NT2/D1 (cell line): Measurements from ENCODE around the gene ACOT6.
"Not testable (repeated sequence)": the region's sequence is repeated elsewhere in the genome, so short reads cannot be mapped to it uniquely, and the experiment has no call there.

Source experiments
- DNase-seq: peaks from one replicate; pipeline ENCODE4 v3.0.0-alpha.2; 2011; ENCODE audit warnings: low read depth, low spot score
- H3K27me3 ChIP-seq: 2 replicates; pipeline ENCODE4 v1.6.0; 2011; ENCODE audit warnings: mild to moderate bottlenecking; ENCODE audit not compliant: insufficient read length, insufficient read depth
- H3K36me3 ChIP-seq: 2 replicates; pipeline ENCODE4 v1.6.1; 2011; ENCODE audit warnings: mild to moderate bottlenecking, low read length, mixed read lengths; ENCODE audit not compliant: insufficient read depth, insufficient read length
- H3K4me1 ChIP-seq: 2 replicates; pipeline ENCODE4 v1.5.1; 2011; ENCODE audit not compliant: insufficient read depth, insufficient read length
- H3K4me3 ChIP-seq: 2 replicates; pipeline ENCODE4 v1.5.1; 2011; ENCODE audit warnings: low read depth; ENCODE audit not compliant: insufficient read length
- H3K9ac ChIP-seq: 2 replicates; pipeline ENCODE4 v1.6.0; 2011; ENCODE audit warnings: low read depth; ENCODE audit not compliant: insufficient read length
- H3K9me3 ChIP-seq: 2 replicates; pipeline ENCODE4 v1.5.1; 2011; ENCODE audit warnings: mild to moderate bottlenecking, low read length; ENCODE audit not compliant: insufficient read depth
- SUZ12 ChIP-seq: IDR thresholded peaks from 2 replicates; pipeline ENCODE4 v1.6.1; 2011; ENCODE audit not compliant: insufficient read length, insufficient read depth; ENCODE audit errors: extremely low read depth
- YY1 ChIP-seq: IDR thresholded peaks from 2 replicates; pipeline ENCODE4 v1.6.1; 2011; ENCODE audit not compliant: insufficient read length, insufficient read depth
- ZNF274 ChIP-seq: IDR thresholded peaks from 2 replicates; pipeline ENCODE4 v1.6.1; 2011; ENCODE audit warnings: mild to moderate bottlenecking, low read depth, low read length

Gene ACOT6, protein sequence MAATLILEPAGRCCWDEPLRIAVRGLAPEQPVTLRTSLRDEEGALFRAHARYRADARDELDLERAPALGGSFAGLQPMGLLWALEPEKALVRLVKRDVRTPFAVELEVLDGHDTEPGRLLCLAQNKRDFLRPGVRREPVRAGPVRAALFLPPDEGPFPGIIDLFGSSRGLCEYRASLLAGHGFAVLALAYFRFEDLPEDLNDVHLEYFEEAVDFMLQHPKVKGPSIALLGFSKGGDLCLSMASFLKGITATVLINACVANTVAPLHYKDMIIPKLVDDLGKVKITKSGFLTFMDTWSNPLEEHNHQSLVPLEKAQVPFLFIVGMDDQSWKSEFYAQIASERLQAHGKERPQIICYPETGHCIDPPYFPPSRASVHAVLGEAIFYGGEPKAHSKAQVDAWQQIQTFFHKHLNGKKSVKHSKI

GRCh38 chr14:73612339-73613045 lies at the start of gene ACOT6:
TSS of gene ACOT6 (plus strand) at chr14:73612517. CDS start at chr14:73612572, 55 bp downstream.
- Histone ChIP-seq H3K4me1 (peaks cover 2% of the 10 kb centered on the region), H3K9ac (peak within 1 kb of the TSS; percentile 76), H3K36me3 (no peaks in the 10 kb centered on the region), H3K27me3 (peaks cover 21% of the 10 kb centered on the region), H3K9me3 (no peaks in the 10 kb centered on the region; the same call in 1 of the 2 replicates), H3K4me3 (peak within 1 kb of the TSS; percentile 61)
- DNase-seq = peak; percentile 51
- TF ChIP-seq SUZ12 = peak; percentile 57
- no peak for TF ChIP-seq YY1

GRCh38 chr14:73562696-73563095 lies 49.6 kb upstream of the ACOT6 start:
- H3K9ac ChIP-seq, H3K27me3 ChIP-seq, H3K4me3 ChIP-seq, H3K36me3 ChIP-seq, DNase-seq, H3K9me3 ChIP-seq, H3K4me1 ChIP-seq: not testable (repeated sequence)

- H3K4me1 ChIP-seq, H3K9ac ChIP-seq, H3K9me3 ChIP-seq, H3K36me3 ChIP-seq, H3K27me3 ChIP-seq, DNase-seq, H3K4me3 ChIP-seq: not testable (repeated sequence)
Measured at GRCh38 chr14:73566431-73566830, 45.9 kb upstream of the ACOT6 start.

DNA sequence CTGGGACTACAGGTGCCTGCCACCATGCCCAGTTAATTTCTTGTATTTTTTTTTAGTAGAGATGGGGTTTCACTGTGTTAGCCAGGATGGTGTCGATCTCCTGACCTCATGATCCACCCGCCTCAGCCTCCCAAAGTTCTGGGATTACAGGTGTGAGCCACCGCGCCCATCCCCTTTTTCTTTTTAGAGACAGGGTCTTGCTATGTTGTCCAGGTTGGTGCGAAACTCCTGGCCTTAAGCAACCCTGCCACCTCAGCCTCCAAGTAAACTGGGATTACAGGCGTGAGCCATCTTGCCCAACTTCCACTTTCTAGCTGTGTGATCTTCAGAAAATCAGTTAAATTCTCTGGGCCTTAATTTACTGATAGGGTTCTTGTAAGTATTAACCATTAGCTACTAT lies 45.4 kb upstream of the ACOT6 start:
- H3K36me3 ChIP-seq, H3K9ac ChIP-seq, H3K9me3 ChIP-seq, H3K4me3 ChIP-seq, DNase-seq, H3K27me3 ChIP-seq, H3K4me1 ChIP-seq: not testable (repeated sequence)

DNA sequence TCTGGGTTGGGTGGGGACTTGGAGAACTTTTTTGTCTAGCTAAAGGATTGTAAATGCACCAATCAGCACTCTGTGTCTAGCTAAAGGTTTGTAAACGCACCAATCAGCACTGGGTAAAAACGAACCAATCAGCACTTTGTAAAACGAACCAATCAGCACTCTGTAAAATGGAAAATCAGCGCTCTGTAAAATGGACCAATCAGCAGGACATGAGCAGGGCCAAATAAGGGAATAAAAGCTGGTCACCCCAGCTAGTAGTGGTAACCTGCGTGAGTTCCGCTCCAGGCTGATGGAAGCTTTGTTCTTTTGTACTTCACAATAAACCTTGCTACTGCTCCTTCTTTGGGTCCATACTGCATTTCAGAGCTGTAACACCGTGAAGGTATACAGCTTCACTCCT lies 45.0 kb upstream of the ACOT6 start:
- Histone ChIP-seq H3K9ac (no peak overlapping the region), H3K27me3 (peaks cover 4% of the 10 kb centered on the region), H3K4me1 (no peaks in the 10 kb centered on the region), H3K9me3 (0 out of 2 replicates have a peak, but pooled peaks cover 3% of the 10 kb centered on the region), H3K36me3 (no peaks in the 10 kb centered on the region), H3K4me3 (no peak overlapping the region)
- TF ChIP-seq YY1 = no peak
- TF ChIP-seq SUZ12 = no peak
- TF ChIP-seq ZNF274 = no peak
- DNase-seq = no peak

GRCh38 chr14:73567951-73568885 lies 44.1 kb upstream of the ACOT6 start:
- no peak for DNase-seq
- Histone ChIP-seq H3K36me3 (no peaks in the 10 kb centered on the region), H3K4me1 (no peaks in the 10 kb centered on the region), H3K4me3 (peak overlapping the region; percentile 45), H3K9me3 (0 out of 2 replicates have a peak, but pooled peaks cover 3% of the 10 kb centered on the region), H3K9ac (peak overlapping the region; percentile 81), H3K27me3 (peaks cover 4% of the 10 kb centered on the region)
- TF ChIP-seq YY1 (no peak), ZNF274 (no peak), SUZ12 (no peak)

DNA sequence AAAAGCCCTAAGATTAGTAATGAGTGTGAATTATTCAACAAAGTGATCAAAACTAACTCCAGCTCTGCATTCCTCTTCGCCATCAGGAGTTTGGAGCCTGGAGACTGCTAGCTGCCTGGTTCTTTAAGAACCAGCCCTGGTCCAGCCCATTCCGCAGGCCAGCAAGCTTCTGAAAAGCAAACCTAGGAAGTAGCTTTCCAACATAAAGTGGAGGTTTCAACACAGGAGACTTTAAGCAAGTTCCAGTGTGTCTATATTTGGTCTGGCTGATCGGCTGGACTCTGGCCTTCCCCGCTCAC lies 43.5 kb upstream of the ACOT6 start:
- H3K9ac ChIP-seq = peak overlapping the region; percentile 81
- not testable (repeated sequence) for H3K36me3 ChIP-seq
- H3K4me3 ChIP-seq = peak overlapping the region; percentile 45

More for the DNA sequence above, 43.5 kb upstream of the ACOT6 start:
- not testable (repeated sequence) for H3K9me3 ChIP-seq, DNase-seq, H3K27me3 ChIP-seq, H3K4me1 ChIP-seq
